HCT116 (cell line): ENCODE measurements around the gene SOX18.
"Not testable (repeated sequence)": the region's sequence is repeated elsewhere in the genome, so short reads cannot be mapped to it uniquely, and the experiment has no call there.

Experiments
- ELF1 ChIP-seq: IDR thresholded peaks from 2 replicates; pipeline ENCODE4 v1.6.1; 2012; ENCODE audit warnings: low read depth, borderline replicate concordance
- EZH2 ChIP-seq: fragments of 200-600 bp; sonication (generic); IDR thresholded peaks from 2 replicates; pipeline ENCODE4 v1.6.1; 2017; ENCODE audit warnings: antibody characterized with exemption, mixed run types
- POLR2A ChIP-seq: IDR thresholded peaks from 2 replicates; pipeline ENCODE4 v1.7.0; 2011; ENCODE audit warnings: borderline replicate concordance; ENCODE audit not compliant: insufficient read depth, insufficient read length; ENCODE audit errors: extremely low read depth
- POLR2AphosphoS5 ChIP-seq: IDR thresholded peaks from 2 replicates; pipeline ENCODE4 v1.6.1; 2011; ENCODE audit warnings: mild to moderate bottlenecking, low read depth, low read length, moderate library complexity
- ZNF274 ChIP-seq: fragments of 200-500 bp; sonication (Bioruptor generic); IDR thresholded peaks from 2 replicates; pipeline ENCODE4 v1.6.1; 2014; ENCODE audit warnings: mild to moderate bottlenecking, low read depth, low read length, inconsistent platforms
- TF ChIP-seq, protein P1 (sequence below): IDR thresholded peaks from 2 replicates; pipeline ENCODE4 v1.6.1; 2012
- TF ChIP-seq, protein P2 (sequence below), 3 experiments: fragments of 200-600 bp in 1 of 3; sonication (generic) in 1 of 3; IDR thresholded peaks in 2 of 3; conservative IDR thresholded peaks in 1 of 3; 2 replicates each; pipeline ENCODE4 v1.5.1; 2012 to 2017; ENCODE audit warnings: low read depth in 2 of 3, low read length in 2 of 3, antibody characterized with exemption in 1 of 3, borderline replicate concordance in 1 of 3, control low read depth in 1 of 3, mild to moderate bottlenecking in 1 of 3, mixed read lengths in 1 of 3, mixed run types in 1 of 3, moderate library complexity in 1 of 3; ENCODE audit not compliant: insufficient read depth in 1 of 3
- TF ChIP-seq, protein P3 (sequence below): IDR thresholded peaks from 2 replicates; pipeline ENCODE4 v1.6.1; 2012; ENCODE audit warnings: low read depth
- TF ChIP-seq, protein P4 (sequence below): IDR thresholded peaks from 2 replicates; pipeline ENCODE4 v1.6.1; 2012

DNA sequence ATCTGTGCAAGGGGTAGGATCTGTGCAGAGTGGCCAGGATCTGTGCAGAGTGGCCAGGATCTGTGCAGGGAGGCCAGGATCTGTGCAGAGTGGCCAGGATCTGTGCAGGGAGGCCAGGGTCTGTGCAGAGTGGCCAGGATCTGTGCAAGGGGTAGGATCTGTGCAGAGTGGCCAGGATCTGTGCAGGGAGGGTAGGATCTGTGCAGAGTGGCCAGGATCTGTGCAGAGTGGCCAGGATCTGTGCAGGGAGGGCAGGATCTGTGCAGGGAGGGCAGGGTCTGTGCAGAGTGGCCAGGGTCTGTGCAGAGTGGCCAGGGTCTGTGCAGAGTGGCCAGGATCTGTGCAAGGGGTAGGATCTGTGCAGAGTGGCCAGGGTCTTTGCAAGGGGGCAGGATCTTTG, 39.1 kb upstream of the SOX18 start:
- TF ChIP-seq, protein P1, sequence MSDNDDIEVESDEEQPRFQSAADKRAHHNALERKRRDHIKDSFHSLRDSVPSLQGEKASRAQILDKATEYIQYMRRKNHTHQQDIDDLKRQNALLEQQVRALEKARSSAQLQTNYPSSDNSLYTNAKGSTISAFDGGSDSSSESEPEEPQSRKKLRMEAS = not testable (repeated sequence)
- not testable (repeated sequence) for TF ChIP-seq ELF1, ZNF274, POLR2AphosphoS5, POLR2A, EZH2
- TF ChIP-seq, protein P2, sequence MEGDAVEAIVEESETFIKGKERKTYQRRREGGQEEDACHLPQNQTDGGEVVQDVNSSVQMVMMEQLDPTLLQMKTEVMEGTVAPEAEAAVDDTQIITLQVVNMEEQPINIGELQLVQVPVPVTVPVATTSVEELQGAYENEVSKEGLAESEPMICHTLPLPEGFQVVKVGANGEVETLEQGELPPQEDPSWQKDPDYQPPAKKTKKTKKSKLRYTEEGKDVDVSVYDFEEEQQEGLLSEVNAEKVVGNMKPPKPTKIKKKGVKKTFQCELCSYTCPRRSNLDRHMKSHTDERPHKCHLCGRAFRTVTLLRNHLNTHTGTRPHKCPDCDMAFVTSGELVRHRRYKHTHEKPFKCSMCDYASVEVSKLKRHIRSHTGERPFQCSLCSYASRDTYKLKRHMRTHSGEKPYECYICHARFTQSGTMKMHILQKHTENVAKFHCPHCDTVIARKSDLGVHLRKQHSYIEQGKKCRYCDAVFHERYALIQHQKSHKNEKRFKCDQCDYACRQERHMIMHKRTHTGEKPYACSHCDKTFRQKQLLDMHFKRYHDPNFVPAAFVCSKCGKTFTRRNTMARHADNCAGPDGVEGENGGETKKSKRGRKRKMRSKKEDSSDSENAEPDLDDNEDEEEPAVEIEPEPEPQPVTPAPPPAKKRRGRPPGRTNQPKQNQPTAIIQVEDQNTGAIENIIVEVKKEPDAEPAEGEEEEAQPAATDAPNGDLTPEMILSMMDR (IDR thresholded peaks at IDR 0.05 in 2 of 3, conservative IDR thresholded peaks at IDR 0.05 in 1 of 3; ENCODE audit: borderline replicate concordance in 1 of 3, insufficient read depth in 1 of 3, low read depth in 2 of 3, low read length in 2 of 3) = not testable (repeated sequence)
- TF ChIP-seq, protein P3, sequence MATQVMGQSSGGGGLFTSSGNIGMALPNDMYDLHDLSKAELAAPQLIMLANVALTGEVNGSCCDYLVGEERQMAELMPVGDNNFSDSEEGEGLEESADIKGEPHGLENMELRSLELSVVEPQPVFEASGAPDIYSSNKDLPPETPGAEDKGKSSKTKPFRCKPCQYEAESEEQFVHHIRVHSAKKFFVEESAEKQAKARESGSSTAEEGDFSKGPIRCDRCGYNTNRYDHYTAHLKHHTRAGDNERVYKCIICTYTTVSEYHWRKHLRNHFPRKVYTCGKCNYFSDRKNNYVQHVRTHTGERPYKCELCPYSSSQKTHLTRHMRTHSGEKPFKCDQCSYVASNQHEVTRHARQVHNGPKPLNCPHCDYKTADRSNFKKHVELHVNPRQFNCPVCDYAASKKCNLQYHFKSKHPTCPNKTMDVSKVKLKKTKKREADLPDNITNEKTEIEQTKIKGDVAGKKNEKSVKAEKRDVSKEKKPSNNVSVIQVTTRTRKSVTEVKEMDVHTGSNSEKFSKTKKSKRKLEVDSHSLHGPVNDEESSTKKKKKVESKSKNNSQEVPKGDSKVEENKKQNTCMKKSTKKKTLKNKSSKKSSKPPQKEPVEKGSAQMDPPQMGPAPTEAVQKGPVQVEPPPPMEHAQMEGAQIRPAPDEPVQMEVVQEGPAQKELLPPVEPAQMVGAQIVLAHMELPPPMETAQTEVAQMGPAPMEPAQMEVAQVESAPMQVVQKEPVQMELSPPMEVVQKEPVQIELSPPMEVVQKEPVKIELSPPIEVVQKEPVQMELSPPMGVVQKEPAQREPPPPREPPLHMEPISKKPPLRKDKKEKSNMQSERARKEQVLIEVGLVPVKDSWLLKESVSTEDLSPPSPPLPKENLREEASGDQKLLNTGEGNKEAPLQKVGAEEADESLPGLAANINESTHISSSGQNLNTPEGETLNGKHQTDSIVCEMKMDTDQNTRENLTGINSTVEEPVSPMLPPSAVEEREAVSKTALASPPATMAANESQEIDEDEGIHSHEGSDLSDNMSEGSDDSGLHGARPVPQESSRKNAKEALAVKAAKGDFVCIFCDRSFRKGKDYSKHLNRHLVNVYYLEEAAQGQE = not testable (repeated sequence)
- TF ChIP-seq, protein P4, sequence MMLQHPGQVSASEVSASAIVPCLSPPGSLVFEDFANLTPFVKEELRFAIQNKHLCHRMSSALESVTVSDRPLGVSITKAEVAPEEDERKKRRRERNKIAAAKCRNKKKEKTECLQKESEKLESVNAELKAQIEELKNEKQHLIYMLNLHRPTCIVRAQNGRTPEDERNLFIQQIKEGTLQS = not testable (repeated sequence)
